GOT3 (cell line): ENCODE measurements around the gene PNLIPRP3.

ENCODE experiments used
- DNase-seq: peaks from one replicate; lab custom pipeline; 2025; ENCODE audit warnings: mixed read lengths; lab: John Stamatoyannopoulos, UW

Gene PNLIPRP3

DNA sequence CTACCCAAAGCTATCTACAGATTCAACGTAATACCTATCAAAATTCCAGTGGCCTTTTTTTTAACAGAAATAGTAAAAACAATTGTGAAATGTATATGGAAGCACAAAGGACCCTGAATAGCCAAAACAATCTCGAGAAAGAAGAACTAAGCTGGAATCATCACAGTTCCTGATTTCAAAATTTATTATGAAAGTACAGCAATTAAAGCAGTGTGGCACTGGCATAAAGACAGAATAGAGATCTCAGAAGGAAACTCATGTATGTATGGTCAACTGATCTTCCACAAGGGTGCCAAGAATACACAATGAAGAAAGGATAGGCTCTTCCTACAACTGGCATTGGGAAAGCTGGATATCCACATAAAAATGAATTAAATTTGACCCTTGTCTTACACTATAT lies 23.2 kb downstream of the PNLIPRP3 start:
- DNase-seq: no peak

DNA sequence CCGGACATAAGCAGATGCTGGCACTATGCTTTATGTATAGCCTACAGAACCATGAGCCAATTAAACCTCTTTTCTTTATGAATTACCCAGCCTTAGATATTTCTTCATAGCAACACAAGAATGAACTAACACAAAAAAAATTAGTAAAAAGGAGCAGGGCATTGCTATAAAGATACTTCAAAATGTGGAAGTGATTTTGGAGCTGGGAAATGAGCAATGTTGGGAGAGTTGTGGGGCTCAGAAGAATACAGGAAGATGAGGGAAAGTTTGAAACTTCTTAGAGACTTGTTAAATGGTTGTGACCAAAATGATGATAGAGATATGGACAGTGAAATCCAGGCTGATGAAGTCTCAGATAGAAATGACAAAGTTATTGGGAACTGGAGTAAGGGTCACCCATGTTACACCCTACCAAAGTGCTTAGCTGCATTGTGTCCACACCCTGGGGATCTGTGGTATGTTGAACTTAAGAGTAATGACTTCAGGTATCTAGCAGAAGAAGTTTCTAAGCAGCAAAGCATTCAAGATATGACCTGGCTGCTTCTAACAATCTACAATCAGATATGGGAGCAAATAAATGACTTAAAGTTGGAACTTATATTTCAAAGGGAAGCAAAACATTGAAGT lies 24.2 kb downstream of the PNLIPRP3 start:
- DNase-seq: no peak

DNA sequence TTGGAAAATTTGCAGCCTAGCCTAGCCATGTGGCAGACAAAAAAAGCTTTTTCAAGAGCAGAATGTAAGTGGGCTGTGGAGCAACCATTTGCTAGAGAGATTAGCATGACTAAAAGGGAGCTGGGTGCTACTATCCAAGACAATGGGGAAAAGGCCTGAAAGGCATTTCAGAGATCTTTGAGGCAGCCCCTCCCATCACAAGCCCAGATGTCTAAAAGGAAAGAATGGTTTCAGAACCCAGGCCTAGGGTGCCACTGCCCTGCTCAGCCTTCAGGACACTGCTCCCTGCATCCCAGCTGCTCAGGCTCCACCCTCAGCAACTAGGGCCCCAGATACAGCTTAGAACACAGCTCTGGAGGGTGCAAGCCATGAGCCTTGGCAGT lies 24.7 kb downstream of the PNLIPRP3 start:
- DNase-seq: no peak

DNA sequence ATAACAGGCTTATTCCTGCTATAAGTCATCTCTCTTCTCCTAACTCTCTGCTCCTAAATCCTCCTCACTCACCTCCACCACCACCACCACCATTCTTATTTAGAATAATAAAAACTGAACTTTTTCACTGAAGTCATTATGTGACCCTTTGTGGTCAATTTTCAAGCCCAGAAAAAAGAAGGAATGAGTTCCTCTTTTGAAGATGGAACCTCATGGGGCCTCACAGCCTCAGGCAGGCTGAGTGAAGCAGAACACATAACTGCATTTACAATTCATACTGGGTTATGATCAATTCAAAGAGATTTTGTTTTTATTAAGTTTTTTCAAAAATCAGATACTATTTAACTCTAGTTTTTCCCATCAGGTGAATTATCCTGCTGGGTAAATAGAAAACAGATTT lies 29.8 kb downstream of the PNLIPRP3 start:
- DNase-seq: no peak

DNA sequence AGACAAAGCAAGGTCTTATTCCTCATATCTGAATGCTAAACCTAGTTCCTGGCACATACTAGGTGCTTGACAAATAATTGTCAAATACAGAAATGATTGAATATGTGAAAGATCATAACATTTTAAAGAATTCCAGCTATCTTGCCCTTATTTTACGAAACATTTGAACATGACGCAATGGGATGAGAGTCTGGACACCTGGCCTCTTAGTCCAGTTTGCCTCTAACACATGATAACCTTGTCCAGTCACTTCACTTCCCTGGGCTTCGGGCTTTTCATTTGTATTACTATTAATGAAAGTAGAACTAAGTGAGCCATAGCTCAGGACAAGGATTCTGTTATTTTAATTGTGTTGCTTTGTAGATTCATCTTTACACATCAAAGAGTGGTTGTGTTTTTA lies 32.6 kb downstream of the PNLIPRP3 start:
- DNase-seq: no peak

DNA sequence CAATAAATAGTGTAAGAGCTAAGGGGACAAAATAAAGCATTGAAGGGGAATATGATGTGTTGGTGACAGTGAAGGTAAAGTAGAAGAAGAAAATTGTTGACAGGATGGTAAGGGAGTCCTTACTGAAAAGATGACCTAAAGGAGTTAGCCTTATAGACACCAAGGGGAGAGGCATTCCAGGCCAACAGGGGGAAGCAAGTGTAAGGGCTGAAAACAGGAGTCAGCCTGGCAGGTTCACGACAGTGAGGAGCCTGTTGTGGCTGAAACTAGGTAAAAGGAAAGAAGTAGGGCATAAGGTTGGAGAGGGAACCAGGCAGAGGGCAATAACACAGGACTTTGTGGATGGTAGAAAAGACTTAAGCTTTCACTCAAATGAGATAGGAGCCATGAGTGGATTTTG lies 34.0 kb downstream of the PNLIPRP3 start:
- DNase-seq: no peak

DNA sequence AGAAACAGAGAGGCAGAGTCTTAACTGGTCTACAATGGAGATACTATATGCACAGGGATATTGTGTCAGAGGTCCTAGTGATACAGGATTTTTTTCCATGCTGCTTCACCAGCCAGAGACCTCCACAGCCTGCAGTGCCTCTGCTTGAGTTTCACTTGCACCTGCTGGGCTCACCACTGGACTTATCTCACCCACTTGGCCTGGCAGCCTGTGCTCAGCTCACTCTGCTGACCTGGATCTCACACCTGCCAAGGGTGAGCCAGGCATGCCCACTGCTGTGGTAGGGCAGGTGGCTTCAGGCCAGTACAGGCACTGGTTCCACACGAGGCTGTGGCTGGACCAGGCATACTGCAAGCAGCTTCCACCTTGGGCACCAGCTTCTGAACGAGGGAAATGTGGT lies 36.6 kb downstream of the PNLIPRP3 start:
- no peak for DNase-seq

DNA sequence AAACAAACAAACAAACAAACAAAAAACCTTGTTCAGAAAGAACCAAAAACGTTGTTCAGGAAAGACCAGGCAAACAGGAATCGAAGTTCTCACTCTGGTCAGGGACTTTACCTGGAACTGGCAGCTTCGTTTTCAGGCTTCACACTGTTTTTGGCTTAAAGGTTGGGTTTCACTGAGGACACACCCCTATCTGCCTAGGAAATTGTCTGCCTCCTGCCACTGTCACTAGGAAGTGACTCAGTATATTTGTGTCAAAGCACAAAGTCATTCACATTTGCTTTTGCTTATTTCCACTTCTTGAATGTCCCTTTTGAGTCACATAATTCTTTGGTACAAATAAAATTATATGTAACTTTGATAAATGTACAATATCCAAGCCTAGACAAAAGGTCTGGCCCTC lies 37.9 kb downstream of the PNLIPRP3 start:
- no peak for DNase-seq

DNA sequence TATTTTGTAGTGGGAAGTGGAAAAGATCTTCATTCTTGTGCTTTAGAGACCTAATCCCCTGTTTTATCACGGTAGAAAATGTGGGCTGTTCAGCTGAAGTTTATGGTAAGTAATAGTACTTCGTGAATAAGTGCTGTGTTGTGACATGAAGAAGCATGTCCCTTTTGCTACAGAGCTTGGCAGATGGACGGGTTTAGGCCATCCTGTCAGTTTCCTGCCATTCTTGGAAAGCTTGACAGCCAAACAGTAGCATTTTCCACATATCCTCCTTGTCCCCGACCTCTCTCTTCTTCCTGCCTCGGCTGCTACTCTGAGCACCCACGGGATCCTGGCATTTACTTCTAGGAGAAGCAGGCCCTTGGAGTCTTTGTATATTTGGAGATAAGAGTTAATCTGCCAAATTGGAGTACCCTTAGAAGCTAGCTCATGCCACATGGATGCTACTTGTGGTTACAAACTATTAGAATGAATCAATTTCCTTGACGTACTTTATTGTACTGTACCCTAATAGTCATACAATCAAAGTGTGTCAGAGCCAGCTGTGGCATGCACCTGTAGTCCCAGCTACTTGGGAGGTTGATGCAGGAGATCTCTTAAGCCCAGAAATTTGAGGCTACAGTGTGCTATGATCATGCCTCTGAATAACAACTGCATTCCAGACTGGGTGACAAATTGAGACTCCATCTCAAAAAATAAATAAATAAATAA lies 39.2 kb downstream of the PNLIPRP3 start:
- DNase-seq: no peak

DNA sequence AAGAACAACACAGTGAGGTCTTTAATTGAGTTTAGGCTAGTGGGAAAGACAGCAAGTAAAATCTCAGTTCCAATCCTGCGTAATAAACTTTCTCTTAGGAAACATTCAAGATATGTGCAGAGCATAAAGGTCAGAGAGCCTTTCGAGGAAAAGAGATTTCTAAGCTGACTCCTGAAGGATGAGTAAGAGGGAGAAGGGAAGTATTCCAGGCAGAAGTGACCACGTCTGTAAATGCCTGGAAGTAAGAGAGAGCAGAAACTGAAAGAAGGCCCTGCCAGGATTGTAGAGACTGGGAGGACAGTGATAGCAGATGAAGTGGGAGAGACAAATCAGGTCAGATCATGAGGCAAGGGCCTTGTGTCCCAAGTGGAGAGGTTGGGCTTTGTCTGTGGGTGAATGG lies 41.8 kb downstream of the PNLIPRP3 start:
- no peak for DNase-seq

DNA sequence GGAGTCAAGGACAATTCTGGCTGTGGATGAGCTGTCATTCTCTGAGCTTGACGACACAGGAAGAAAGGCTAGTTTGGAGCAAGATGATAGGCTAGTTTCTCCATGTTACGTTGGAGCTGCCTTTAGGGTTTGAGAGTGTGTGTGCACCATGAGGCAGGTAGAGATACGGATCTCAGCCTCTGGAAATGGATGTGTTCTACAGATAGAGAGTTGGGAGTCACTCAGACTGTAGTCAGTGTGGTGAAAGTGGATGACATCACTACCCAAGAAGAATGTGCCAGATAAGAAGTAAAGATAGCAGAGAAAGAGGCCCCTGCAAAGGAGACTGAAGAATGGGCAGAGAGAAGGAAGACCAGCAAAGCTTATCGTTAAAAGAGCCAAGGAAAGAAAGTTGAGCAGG lies 42.4 kb downstream of the PNLIPRP3 start:
- DNase-seq: no peak

DNA sequence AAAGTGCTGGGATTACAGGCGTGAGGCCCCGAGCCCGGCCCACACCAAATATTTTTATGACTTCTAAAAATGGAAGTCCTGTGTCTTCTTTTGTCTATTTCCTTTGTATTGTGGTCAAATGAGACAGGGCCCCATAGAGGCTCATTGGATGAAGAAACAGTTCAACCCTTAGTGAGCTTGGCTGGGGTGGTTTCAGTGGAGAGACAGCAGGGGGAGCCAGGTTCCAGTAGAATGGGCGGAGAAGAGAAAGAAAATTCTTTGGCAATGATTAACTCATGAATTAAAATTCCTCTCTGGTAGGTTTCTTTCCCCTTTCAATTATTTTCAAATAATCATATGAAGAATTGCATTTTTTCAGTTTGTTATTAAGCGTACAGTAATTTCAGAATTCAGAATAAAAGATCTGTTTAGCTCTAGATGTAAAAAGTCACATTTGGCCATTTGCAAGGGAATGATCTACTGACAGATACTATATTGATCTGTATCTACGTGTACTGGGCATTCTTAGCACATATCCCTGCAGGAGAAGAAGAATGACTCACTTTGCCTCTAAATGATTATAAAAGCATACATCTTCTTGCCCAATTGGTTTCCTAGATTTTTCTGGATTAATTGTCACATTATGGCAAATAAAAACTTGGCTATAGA lies 43.2 kb downstream of the PNLIPRP3 start:
- no peak for DNase-seq

DNA sequence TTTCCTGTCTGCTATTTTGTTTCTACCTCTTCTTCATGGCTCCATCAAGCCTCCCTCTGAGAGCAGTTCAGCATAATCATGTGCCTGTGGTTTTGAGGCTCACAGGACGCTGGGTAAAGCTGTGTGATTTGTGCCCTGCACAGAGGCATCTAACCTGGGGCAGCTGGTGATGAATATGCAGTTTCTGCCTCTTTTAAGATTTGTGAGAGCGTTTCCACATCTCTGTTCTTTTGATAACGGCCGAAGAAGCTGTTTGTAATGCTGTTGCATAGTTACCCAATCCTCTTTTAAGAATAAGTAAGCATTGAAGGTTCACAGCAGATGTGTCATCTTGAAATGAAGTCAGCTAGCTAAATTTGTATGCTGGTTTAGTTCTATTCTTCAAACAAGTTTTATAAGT lies 45.2 kb downstream of the PNLIPRP3 start:
- no peak for DNase-seq

DNA sequence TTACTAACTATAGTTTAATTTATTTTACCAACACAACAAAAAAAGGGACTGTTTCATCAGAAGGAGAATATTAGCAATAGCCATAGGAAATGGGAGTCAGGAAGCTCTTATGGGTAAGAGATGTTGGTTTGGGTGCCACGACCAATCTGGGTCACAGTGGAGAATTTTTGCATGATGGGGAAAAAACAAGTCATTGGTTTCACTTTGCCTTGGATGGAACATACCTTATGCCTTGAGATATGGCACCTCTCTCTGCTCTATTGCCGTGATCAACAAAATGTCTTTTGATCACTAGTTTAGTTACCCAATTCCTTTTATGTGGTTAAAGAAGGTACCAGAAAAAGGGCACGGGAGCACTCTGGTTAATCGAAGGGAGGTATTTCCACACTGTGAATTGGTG lies 48.2 kb downstream of the PNLIPRP3 start:
- DNase-seq: no peak

DNA sequence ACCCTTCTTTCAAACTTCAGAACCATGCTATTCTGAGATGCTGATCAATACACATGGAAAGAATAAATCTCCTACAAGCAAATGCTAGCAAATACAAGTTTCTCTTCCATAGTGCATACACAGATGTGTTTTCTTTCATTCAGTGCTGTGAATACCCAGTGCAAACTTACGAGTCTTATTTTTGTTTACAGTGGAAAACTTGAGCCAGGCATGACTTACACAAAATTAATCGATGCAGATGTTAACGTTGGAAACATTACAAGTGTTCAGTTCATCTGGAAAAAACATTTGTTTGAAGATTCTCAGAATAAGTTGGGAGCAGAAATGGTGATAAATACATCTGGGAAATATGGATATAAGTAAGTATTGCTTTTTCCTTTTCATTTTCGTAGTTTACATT lies 48.8 kb downstream of the PNLIPRP3 start:
- DNase-seq: no peak

DNA sequence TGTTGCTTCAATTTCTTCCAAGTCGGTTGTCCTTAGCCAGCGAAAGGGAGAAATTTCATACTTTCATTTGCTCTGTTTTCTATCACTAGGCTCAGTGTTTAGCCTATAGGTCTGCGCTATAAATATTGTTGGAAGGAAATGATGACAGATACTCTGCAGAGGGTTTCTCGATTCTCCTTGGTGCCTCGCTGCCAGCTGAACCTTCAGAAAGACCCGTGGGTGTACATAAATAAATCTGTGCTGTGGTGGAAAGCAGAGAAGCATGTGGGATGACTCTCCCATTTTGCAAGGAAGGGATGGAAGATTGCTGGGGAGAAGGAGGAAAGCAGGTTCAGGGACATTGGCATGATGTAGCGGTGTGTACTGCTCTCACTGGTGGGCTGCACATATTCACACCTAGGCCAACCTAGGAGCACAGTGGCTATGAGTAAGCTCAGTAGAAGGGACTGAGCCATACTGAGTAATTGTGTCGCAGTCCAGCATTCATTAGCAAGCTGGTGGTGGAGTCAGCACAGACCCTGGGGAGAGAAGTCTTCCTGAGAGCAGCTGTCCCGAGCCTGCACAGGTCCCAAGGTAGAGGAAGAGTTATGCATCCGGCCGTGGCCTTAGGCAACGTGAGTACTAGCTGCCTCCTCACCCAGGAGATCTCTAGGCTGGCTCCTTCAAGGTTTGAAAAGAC lies 50.5 kb downstream of the PNLIPRP3 start:
- DNase-seq: no peak

DNA sequence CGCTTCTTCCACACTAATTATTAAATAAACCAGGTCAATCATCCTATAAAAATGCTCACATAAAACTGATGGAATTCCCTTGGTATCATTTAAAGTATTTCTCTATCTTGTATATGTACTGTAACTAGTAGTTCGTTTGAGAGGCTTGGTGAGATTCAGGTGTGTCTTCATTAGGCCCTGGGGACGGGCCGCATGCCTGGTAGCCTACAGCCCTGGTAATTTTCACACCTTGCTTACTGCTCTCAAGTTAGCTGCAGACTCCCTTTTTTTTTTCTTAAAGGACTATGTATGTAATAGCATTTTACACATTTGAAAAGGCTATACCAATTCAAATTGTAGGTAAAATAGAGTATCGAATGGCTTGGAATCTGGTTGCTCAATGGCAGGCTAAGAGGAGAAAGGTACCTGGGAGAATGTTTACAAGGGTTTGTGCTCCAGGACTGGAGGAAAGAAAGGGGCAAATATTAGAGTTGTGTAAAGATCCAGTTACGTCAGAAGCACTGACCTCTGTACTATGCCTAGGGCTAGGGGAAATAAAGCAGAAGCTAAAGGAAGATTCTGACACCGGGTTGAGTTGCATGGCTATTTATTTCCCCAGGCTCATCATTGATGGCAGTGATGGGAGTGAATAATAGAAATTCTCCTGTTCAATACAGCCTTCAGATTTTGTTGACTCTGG lies 59.3 kb downstream of the PNLIPRP3 start:
- DNase-seq: no peak

DNA sequence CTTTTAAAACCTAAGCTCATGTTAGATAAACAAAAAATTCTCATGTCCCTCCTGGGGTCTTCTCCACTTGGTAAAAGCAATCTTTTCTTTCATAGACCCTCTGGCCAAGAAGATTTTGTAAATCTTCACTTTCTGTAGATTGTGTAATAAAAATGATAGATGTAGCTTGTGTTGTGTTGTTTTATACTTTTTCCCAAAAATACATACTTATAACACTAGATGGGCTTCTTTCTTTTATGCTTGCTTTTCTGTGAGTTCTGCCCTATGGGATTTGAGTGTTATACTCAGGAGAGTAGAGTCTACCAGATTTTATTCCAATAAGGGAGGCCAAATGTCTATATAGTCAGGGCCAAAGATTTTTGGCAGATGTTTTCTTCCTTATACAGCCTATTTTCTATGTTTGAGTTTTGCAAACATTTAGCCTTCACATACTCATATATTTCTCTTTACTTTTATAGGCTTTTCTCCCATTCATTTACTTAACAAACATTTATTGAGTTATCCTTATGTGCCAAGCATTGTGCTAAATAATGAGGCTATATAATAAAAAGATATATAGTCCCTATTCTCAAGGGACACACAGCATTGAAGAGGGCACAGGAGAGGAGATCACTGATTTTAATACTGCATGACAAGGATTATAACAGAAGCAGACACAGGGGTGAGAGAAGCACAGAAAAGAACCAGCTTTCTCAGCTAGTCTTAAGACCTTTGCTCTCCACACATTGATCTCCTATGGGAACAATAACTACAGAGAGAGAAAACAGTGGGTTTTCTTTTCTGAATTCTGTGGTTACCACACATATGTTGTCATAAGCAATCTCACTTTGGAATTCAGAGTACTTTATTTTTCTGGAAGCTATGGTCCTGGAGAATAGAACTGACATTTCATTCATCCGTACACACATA lies 60.1 kb downstream of the PNLIPRP3 start:
- DNase-seq: no peak

DNA sequence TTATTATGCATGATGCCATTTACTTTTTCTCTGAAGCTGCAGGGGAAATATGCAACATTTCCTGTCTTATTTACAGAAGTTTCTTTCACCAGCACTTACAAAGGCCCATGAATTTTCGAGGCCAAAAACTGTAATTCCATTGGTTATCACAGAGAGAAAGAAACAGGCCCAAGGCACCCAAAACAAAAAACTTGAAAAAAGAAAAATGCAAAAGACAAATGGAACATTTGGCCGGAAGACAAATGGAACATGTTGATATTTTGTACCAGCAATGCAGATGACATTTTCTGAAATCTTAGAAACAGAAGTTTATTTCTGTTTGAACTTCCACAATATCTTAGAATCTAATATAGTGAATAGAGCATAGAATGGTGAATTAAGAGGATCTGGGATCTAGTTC lies 61.8 kb downstream of the PNLIPRP3 start:
- no peak for DNase-seq

DNA sequence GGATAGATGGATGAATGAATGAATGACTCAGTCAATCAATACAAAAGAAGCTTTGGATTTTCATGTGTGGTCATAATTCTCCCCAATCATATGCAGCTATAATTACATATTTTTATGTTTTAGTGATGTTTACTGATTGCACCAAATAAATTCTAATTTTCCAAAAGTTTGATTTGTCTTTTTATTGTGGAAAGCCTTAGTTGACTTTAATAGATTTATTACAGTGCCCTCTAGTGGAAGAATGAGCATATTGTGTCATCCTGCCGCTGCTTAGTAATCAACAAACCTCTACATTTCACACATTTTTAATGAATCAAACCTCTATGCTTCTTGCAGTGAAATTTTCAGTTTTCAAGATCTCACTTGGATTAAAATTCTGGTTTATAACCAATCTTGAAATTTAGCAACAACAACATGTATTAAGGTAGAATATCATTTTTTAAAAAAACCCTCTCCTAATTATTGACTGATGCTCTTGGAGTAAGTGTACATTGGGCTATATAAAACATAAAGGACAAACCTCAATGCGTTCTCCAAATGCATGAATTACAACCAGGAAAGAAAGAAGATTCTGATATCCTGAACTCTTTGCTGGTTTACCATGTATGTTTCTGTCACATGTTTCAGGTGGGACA lies 62.5 kb downstream of the PNLIPRP3 start:
- DNase-seq: no peak

DNA sequence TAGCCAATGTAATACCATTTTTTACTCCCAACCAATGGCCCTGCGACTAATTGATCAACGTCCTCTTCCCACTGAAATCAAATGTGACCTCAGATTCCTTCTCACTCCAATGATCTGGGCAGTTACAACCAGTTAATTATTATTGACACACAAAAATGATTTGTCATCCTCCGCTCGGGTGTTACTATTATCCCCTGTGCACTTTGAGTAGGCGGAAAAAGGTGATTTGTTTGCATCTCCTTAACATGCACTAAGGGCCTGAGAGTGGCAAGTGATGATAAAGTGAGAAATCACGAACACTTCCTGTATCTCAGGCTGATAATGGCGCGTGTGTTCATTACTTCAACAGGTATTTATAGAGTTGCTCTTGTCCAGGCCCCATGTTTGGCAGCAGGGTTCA lies 77.1 kb downstream of the PNLIPRP3 start:
- DNase-seq: no peak
